Stimulated activated CD4-positive, alpha-beta T cell treated with anti-CD3 and anti-CD28 coated beads, Interleukin-2, amount 100 ng/mL, for 4 hours (primary cell): Measurements from ENCODE around the gene NAT9.
A peak's percentile ranks its signal among the peaks of the same experiment; 100 is the strongest.

ENCODE experiments used
- DNase-seq: peaks from one replicate; pipeline ENCODE4 v3.0.0-alpha.2; 2020; ENCODE audit warnings: low read depth

The NAT9 gene

GRCh38 chr17:74744714-74745547 is 31.2 kb downstream of the NAT9 start:
- DNase-seq, result peak; percentile 65

GRCh38 chr17:74744349-74744713 is 31.8 kb downstream of the NAT9 start:
- DNase-seq, result no peak

- no peak for DNase-seq
These were observed 32.4 kb downstream of the NAT9 start for GRCh38 chr17:74743755-74744154.

- no peak for DNase-seq
These were observed 33.1 kb downstream of the NAT9 start for GRCh38 chr17:74742978-74743545.

- DNase-seq, result no peak
These were observed 34.0 kb downstream of the NAT9 start for GRCh38 chr17:74742153-74742515.

GRCh38 chr17:74740641-74741387 is 35.3 kb downstream of the NAT9 start:
- DNase-seq, result no peak

- no peak for DNase-seq
These were observed 36.0 kb downstream of the NAT9 start for GRCh38 chr17:74740173-74740572.

- no peak for DNase-seq
These were observed 36.8 kb downstream of the NAT9 start for GRCh38 chr17:74739227-74739831.

- DNase-seq, result peak; percentile 53
These were observed 37.8 kb downstream of the NAT9 start for GRCh38 chr17:74738051-74738996.

- DNase-seq, result no peak
These were observed 38.7 kb downstream of the NAT9 start for GRCh38 chr17:74737299-74738050.

- no peak for DNase-seq
These were observed 39.4 kb downstream of the NAT9 start, which contains the start of gene RAB37 for GRCh38 chr17:74736513-74737298. TSS of gene RAB37 (plus strand) at chr17:74737256. CDS start at chr17:74737273, 17 bp downstream.

GRCh38 chr17:74734256-74734655 is 41.9 kb downstream of the NAT9 start:
- no peak for DNase-seq

GRCh38 chr17:74733365-74734122 is 42.6 kb downstream of the NAT9 start:
- no peak for DNase-seq

- DNase-seq, result no peak
These were observed 43.9 kb downstream of the NAT9 start for GRCh38 chr17:74732042-74732867.

GRCh38 chr17:74731347-74731605 is 44.9 kb downstream of the NAT9 start:
- no peak for DNase-seq

- no peak for DNase-seq
These were observed 45.4 kb downstream of the NAT9 start for GRCh38 chr17:74730491-74731346.

GRCh38 chr17:74729866-74730265 is 46.3 kb downstream of the NAT9 start:
- no peak for DNase-seq

GRCh38 chr17:74729368-74729767 is 46.8 kb downstream of the NAT9 start:
- no peak for DNase-seq
